Measurements from ENCODE around the gene FILIP1L. TPM values are rescaled to one million over a fixed set of nuclear protein-coding genes. Genes with fewer than 3 reads are reported as not detected.
A peak's percentile ranks its signal among the peaks of the same experiment; 100 is the strongest.

Gene FILIP1L
- total and polyA plus RNA-seq, 2 of the 13 experiments (the other 11 are each of a cell fraction or from before 2014, with no cell fraction given): 8.1 to 187 TPM

GRCh38 chr3:99895703-99896441 is 218.4 kb downstream of the FILIP1L start (continued):
- TF ChIP-seq ZNF280B (CRISPR knock-in tag; IDR thresholded peaks at IDR 0.05; ENCODE audit: borderline replicate concordance): no peak
- TF ChIP-seq ZBTB44 (CRISPR knock-in tag; IDR thresholded peaks at IDR 0.05): no peak
- TF ChIP-seq MATR3 (CRISPR knock-in tag; IDR thresholded peaks at IDR 0.05): no peak
- no peak for TF ChIP-seq JUN (CRISPR knock-in tag; IDR thresholded peaks at IDR 0.05)
- no peak for TF ChIP-seq MBNL3 (CRISPR knock-in tag; conservative IDR thresholded peaks at IDR 0.05)
- no peak for TF ChIP-seq DMAP1 (CRISPR knock-in tag; IDR thresholded peaks at IDR 0.05)
- no peak for TF ChIP-seq NCOR1 (IDR thresholded peaks at IDR 0.05; ENCODE audit: borderline replicate concordance, low read length)
- no peak for TF ChIP-seq MAFK (conservative IDR thresholded peaks at IDR 0.05 in 1 of 2, IDR thresholded peaks at IDR 0.05 in 1 of 2; ENCODE audit: low read length in 2 of 2)
- no peak for TF ChIP-seq ARHGAP35 (CRISPR knock-in tag; IDR thresholded peaks at IDR 0.05; ENCODE audit: borderline replicate concordance)
- peak; percentile 49; the same call in 1 of the 2 replicates for TF ChIP-seq FOXA3 (CRISPR knock-in tag; IDR thresholded peaks at IDR 0.05)
- TF ChIP-seq ZSCAN22 (CRISPR knock-in tag; IDR thresholded peaks at IDR 0.05): no peak
- no peak for TF ChIP-seq RXRA (CRISPR knock-in tag; IDR thresholded peaks at IDR 0.05)
- TF ChIP-seq ZNF124 (CRISPR knock-in tag; IDR thresholded peaks at IDR 0.05): no peak
- no peak for TF ChIP-seq YEATS4 (CRISPR knock-in tag; IDR thresholded peaks at IDR 0.05; ENCODE audit: borderline replicate concordance)
- TF ChIP-seq ZNF777 (CRISPR knock-in tag; IDR thresholded peaks at IDR 0.05): no peak
- no peak for TF ChIP-seq ZFP36L1 (CRISPR knock-in tag; IDR thresholded peaks at IDR 0.05)
- TF ChIP-seq REXO4 (CRISPR knock-in tag; IDR thresholded peaks at IDR 0.05; ENCODE audit: borderline replicate concordance): no peak
- TF ChIP-seq YEATS2 (CRISPR knock-in tag; IDR thresholded peaks at IDR 0.05; ENCODE audit: borderline replicate concordance): no peak
- TF ChIP-seq PRDM10 (CRISPR knock-in tag; IDR thresholded peaks at IDR 0.05; ENCODE audit: low read depth): peak; percentile 87
- no peak for TF ChIP-seq ZNF773 (CRISPR knock-in tag; IDR thresholded peaks at IDR 0.05; ENCODE audit: borderline replicate concordance)
- TF ChIP-seq ATF1 (CRISPR knock-in tag; IDR thresholded peaks at IDR 0.05): 0 out of 2 replicates have a peak, but pooled peaks have one; percentile 22
- TF ChIP-seq IRX3 (CRISPR knock-in tag; IDR thresholded peaks at IDR 0.05; ENCODE audit: borderline replicate concordance, low read depth): no peak
- TF ChIP-seq ETV5 (CRISPR knock-in tag; IDR thresholded peaks at IDR 0.05; ENCODE audit: borderline replicate concordance): no peak
- TF ChIP-seq SP2 (CRISPR knock-in tag; IDR thresholded peaks at IDR 0.05): no peak
- TF ChIP-seq ZNF260 (CRISPR knock-in tag; IDR thresholded peaks at IDR 0.05; ENCODE audit: borderline replicate concordance, low read depth): no peak

Data from HepG2 (cell line).